CD4-positive, alpha-beta T cell (primary cell): ENCODE measurements around the gene MRPS12. TPM values are rescaled to one million over a fixed set of nuclear protein-coding genes. Genes with fewer than 3 reads are reported as not detected.

Experiments used
- ATAC-seq: fragments of 200-7000 bp; cut with Tn5 transposase; one replicate; pipeline ENCODE4 v1.10.0; 2022; ENCODE audit warnings: mild to moderate bottlenecking; ENCODE audit not compliant: poor library complexity
- CTCF ChIA-PET: fragments of 350-600 bp; sonication (Branson Sonifier 250); formaldehyde crosslinking; loops from one replicate; lab custom pipeline; 2021; ENCODE audit warnings: antibody characterized with exemption, inconsistent platforms; lab: Charles Lee
- POLR2A ChIA-PET: fragments of 350-600 bp; sonication (Branson Sonifier 250); formaldehyde crosslinking; loops from one replicate; lab custom pipeline; 2021; ENCODE audit warnings: antibody characterized with exemption, inconsistent platforms; lab: Charles Lee
- DNase-seq, 14 experiments: peaks; one replicate each; pipeline ENCODE4 v3.0.0-alpha.2; 2013 to 2020; ENCODE audit warnings: mixed read lengths in 2 of 14
- H3K27ac ChIP-seq, 2 donors: one replicate each; pipeline versions ENCODE4 v1.5.1 to v1.7.0; 2013; ENCODE audit warnings: low read length in 2 of 2, low read depth in 1 of 2, mild to moderate bottlenecking in 1 of 2
- H3K27me3 ChIP-seq, 2 experiments: 1 replicate in 1 of 2; 2 replicates in 1 of 2; pipeline versions ENCODE4 v1.6.1 to v1.7.0; 2013; ENCODE audit warnings: low read length in 2 of 2, control low read depth in 1 of 2, mild to moderate bottlenecking in 1 of 2, moderate library complexity in 1 of 2; ENCODE audit not compliant: insufficient read depth in 2 of 2, control insufficient read depth in 1 of 2
- H3K36me3 ChIP-seq: one replicate; pipeline ENCODE4 v1.6.1; 2013; ENCODE audit warnings: low read length, control low read depth; ENCODE audit not compliant: insufficient read depth
- H3K4me1 ChIP-seq: one replicate; pipeline ENCODE4 v1.6.1; 2013; ENCODE audit warnings: low read length, control low read depth; ENCODE audit not compliant: insufficient read depth
- H3K4me3 ChIP-seq: one replicate; pipeline ENCODE4 v1.5.1; 2013; ENCODE audit warnings: mild to moderate bottlenecking, low read length, moderate library complexity
- H3K9me3 ChIP-seq, 2 experiments: 1 replicate in 1 of 2; 2 replicates in 1 of 2; pipeline versions ENCODE4 v1.6.1 to v1.7.0; 2013; ENCODE audit warnings: low read length in 2 of 2, mild to moderate bottlenecking in 2 of 2, control low read depth in 1 of 2, moderate library complexity in 1 of 2; ENCODE audit not compliant: control insufficient read depth in 1 of 2, insufficient read depth in 1 of 2
- H3K27ac Mint-ChIP-seq: one replicate; pipeline ENCODE4 v1.8.0; 2020; ENCODE audit warnings: mixed read lengths
- H3K27me3 Mint-ChIP-seq: one replicate; pipeline ENCODE4 v1.8.0; 2021; ENCODE audit warnings: mixed read lengths
- H3K36me3 Mint-ChIP-seq: one replicate; pipeline ENCODE4 v1.8.0; 2021; ENCODE audit warnings: low read depth, mixed read lengths
- H3K4me1 Mint-ChIP-seq: one replicate; pipeline ENCODE4 v1.8.0; 2021; ENCODE audit warnings: low read depth, mixed read lengths
- H3K4me3 Mint-ChIP-seq: one replicate; pipeline ENCODE4 v1.8.0; 2020; ENCODE audit warnings: mild to moderate bottlenecking, mixed read lengths
- H3K9me3 Mint-ChIP-seq: one replicate; pipeline ENCODE4 v1.8.0; 2020; ENCODE audit warnings: mixed read lengths
- CTCF ChIP-seq: fragments of 200-600 bp; IDR thresholded peaks from one replicate; pipeline ENCODE4 v1.8.0; 2022; ENCODE audit warnings: antibody characterized with exemption, mild to moderate bottlenecking
- intact Hi-C, 2 experiments: fragments of 100-400 bp; cut with DNase I in 1 of 2; cut with micrococcal nuclease in 1 of 2; formaldehyde crosslinking; loops; one replicate each; pipeline versions ENCODE4 v1.15.1 to v1.9.0; 2023 to 2025; cut with DNase I, micrococcal nuclease
- total RNA-seq, 174 experiments: library from RNA in 2 of 174; stranded (reverse) in 2 of 174; gene quantifications; one replicate each; pipeline ENCODE4 v1.2.3 and lab custom pipeline; 2021 to 2026

The MRPS12 gene
- total RNA-seq, 2 experiments from 2014 or later, result 13.7 to 15.4 TPM

GRCh38 chr19:38918526-38918925 is 12.2 kb upstream of the MRPS12 start:
- no peaks in the 10 kb centered on the region for H3K27me3 Mint-ChIP-seq
- Histone ChIP-seq H3K9me3 (no peaks in the 10 kb centered on the region), H3K27me3 (no peaks in the 10 kb centered on the region), H3K36me3 (peaks cover 15% of the 10 kb centered on the region), H3K4me1 (no peaks in the 10 kb centered on the region), H3K27ac (no peak overlapping the region), H3K4me3 (no peak overlapping the region)
- POLR2A ChIA-PET, result no interaction called here
- no peaks in the 10 kb centered on the region for H3K9me3 Mint-ChIP-seq
- intact Hi-C loops, result no loop called here
- no peak overlapping the region for H3K27ac Mint-ChIP-seq
- DNase-seq, result no peak
- no peak for ATAC-seq
- no peak overlapping the region for H3K4me3 Mint-ChIP-seq
- TF ChIP-seq CTCF, result no peak
- CTCF ChIA-PET, result no interaction called here
- no peaks in the 10 kb centered on the region for H3K4me1 Mint-ChIP-seq
- peaks cover 13% of the 10 kb centered on the region for H3K36me3 Mint-ChIP-seq

GRCh38 chr19:38919837-38920601 is 10.7 kb upstream of the MRPS12 start:
- Mint-ChIP-seq H3K9me3 (no peaks in the 10 kb centered on the region), H3K4me1 (no peaks in the 10 kb centered on the region), H3K4me3 (no peak overlapping the region), H3K36me3 (peaks cover 23% of the 10 kb centered on the region), H3K27ac (no peak overlapping the region), H3K27me3 (no peaks in the 10 kb centered on the region)
- intact Hi-C loops, result no loop called here
- no peak overlapping the region for H3K4me3 ChIP-seq
- no peak overlapping the region for H3K27ac ChIP-seq
- H3K27me3 ChIP-seq, result no peaks in the 10 kb centered on the region
- CTCF ChIA-PET, result no interaction called here
- peaks cover 3% of the 10 kb centered on the region for H3K4me1 ChIP-seq
- POLR2A ChIA-PET, result interaction anchor here (1.1 kb wide), 1 partner anchor 20 kb away, joined by 4 read pairs; no protein-coding TSS in a partner anchor
- no peak for DNase-seq
- no peaks in the 10 kb centered on the region for H3K9me3 ChIP-seq
- TF ChIP-seq CTCF, result no peak
- ATAC-seq, result no peak
- peaks cover 23% of the 10 kb centered on the region for H3K36me3 ChIP-seq

GRCh38 chr19:38920602-38921419 is 9.9 kb upstream of the MRPS12 start:
- Histone ChIP-seq H3K9me3 (no peaks in the 10 kb centered on the region), H3K4me1 (peaks cover 3% of the 10 kb centered on the region), H3K4me3 (no peak overlapping the region), H3K27me3 (no peaks in the 10 kb centered on the region), H3K36me3 (peaks cover 19% of the 10 kb centered on the region), H3K27ac (no peak overlapping the region)
- no peak for DNase-seq
- no peaks in the 10 kb centered on the region for H3K9me3 Mint-ChIP-seq
- intact Hi-C loops, result no loop called here
- no peak overlapping the region for H3K4me3 Mint-ChIP-seq
- peaks cover 23% of the 10 kb centered on the region for H3K36me3 Mint-ChIP-seq
- H3K4me1 Mint-ChIP-seq, result no peaks in the 10 kb centered on the region
- ATAC-seq, result no peak
- no peaks in the 10 kb centered on the region for H3K27me3 Mint-ChIP-seq
- no peak overlapping the region for H3K27ac Mint-ChIP-seq
- ChIA-PET CTCF (no interaction called here), POLR2A (no interaction called here)
- no peak for TF ChIP-seq CTCF
